Epithelial cell of prostate (primary cell): ENCODE measurements around the gene GLT8D2.
A peak's percentile ranks its signal among the peaks of the same experiment; 100 is the strongest.

Experiments used
- DNase-seq: peaks from one replicate; pipeline ENCODE4 v3.0.0-alpha.2; 2011; ENCODE audit warnings: low read depth, low spot score
- H3K27ac ChIP-seq: fragments of 450-650 bp; 2 replicates; pipeline ENCODE4 v1.5.1; 2017; ENCODE audit warnings: mild to moderate bottlenecking

The GLT8D2 gene

GRCh38 chr12:103957865-103958388, 92.1 kb downstream of the GLT8D2 start:
- H3K27ac ChIP-seq, result peak overlapping the region; percentile 89
- no peak for DNase-seq

- H3K27ac ChIP-seq, result peak overlapping the region; percentile 89
- DNase-seq, result no peak
Observed at GRCh38 chr12:103956509-103957027, 93.4 kb downstream of the GLT8D2 start.

GRCh38 chr12:103955811-103956508, 94.0 kb downstream of the GLT8D2 start:
- no peak for DNase-seq
- H3K27ac ChIP-seq, result peak overlapping the region; percentile 89

- no peak for DNase-seq
- no peak overlapping the region for H3K27ac ChIP-seq
Observed at GRCh38 chr12:103952497-103952896, 97.5 kb downstream of the GLT8D2 start.

- no peak for DNase-seq
- H3K27ac ChIP-seq, result no peak overlapping the region
Observed at GRCh38 chr12:103948746-103949406, 101.1 kb downstream of the GLT8D2 start.

GRCh38 chr12:103947871-103948555, 102.0 kb downstream of the GLT8D2 start:
- DNase-seq, result no peak

GRCh38 chr12:103944964-103945363, 105.0 kb downstream of the GLT8D2 start:
- DNase-seq, result no peak
- H3K27ac ChIP-seq, result no peak overlapping the region

More at GRCh38 chr12:103947871-103948555, 102.0 kb downstream of the GLT8D2 start:
- no peak overlapping the region for H3K27ac ChIP-seq
